HG03521 (cell line): ENCODE data around the gene ETHE1.
"Not testable (repeated sequence)": the region's sequence is repeated elsewhere in the genome, so short reads cannot be mapped to it uniquely, and the experiment has no call there.

Experiments
- ATAC-seq: cut with Tn5 transposase; IDR thresholded peaks from one replicate; pipeline ENCODE4 v1.9.1; 2021; ENCODE audit warnings: mild to moderate bottlenecking, moderate library complexity; ENCODE audit not compliant: unreplicated experiment

The ETHE1 gene

GRCh38 chr19:43552198-43552450, 25.1 kb upstream of the ETHE1 start:
- no peak for ATAC-seq

GRCh38 chr19:43551399-43552197, 24.6 kb upstream of the ETHE1 start:
- ATAC-seq = no peak

- ATAC-seq = no peak
Observed at GRCh38 chr19:43548706-43549105, 21.7 kb upstream of the ETHE1 start.

- ATAC-seq = not testable (repeated sequence)
Observed at GRCh38 chr19:43547926-43548325, 20.9 kb upstream of the ETHE1 start.

GRCh38 chr19:43546581-43546980, 19.6 kb upstream of the ETHE1 start:
- ATAC-seq = no peak

GRCh38 chr19:43545981-43546380, 19.0 kb upstream of the ETHE1 start:
- ATAC-seq = no peak

GRCh38 chr19:43545276-43545675, 18.3 kb upstream of the ETHE1 start:
- ATAC-seq = no peak

GRCh38 chr19:43544077-43544476, 17.1 kb upstream of the ETHE1 start:
- no peak for ATAC-seq

- no peak for ATAC-seq
Observed at GRCh38 chr19:43541920-43542650, 15.1 kb upstream of the ETHE1 start.

GRCh38 chr19:43540381-43540780, 13.4 kb upstream of the ETHE1 start:
- no peak for ATAC-seq

GRCh38 chr19:43538922-43539321, 11.9 kb upstream of the ETHE1 start:
- no peak for ATAC-seq

- no peak for ATAC-seq
Observed at GRCh38 chr19:43534816-43535761, 8.1 kb upstream of the ETHE1 start.

- ATAC-seq = no peak
Observed at GRCh38 chr19:43534305-43534815, 7.4 kb upstream of the ETHE1 start.

GRCh38 chr19:43533546-43534304, 6.7 kb upstream of the ETHE1 start:
- peak; percentile 61 for ATAC-seq

GRCh38 chr19:43532962-43533545, 6.1 kb upstream of the ETHE1 start, which contains the start of gene ZNF575:
ZNF575 (plus strand) TSS chr19:43533188; CDS start chr19:43534423, 1,235 bp downstream.
- ATAC-seq = peak; percentile 53

- ATAC-seq = no peak
Observed at GRCh38 chr19:43532571-43532961, 5.6 kb upstream of the ETHE1 start.

- no peak for ATAC-seq
Observed at GRCh38 chr19:43527860-43528622, 1.0 kb upstream of the ETHE1 start.

- ATAC-seq = no peak
Observed at GRCh38 chr19:43525836-43526771, 897 bp downstream of the ETHE1 start.
